Transverse colon (tissue), 4 donors: ENCODE results near the gene TGM4. TPM values are rescaled to one million over a fixed set of nuclear protein-coding genes. Genes with fewer than 3 reads are reported as not detected.

Source experiments
- DNase-seq: peaks from one replicate; pipeline ENCODE4 v3.0.0-alpha.2; 2019
- H3K27ac ChIP-seq, 4 donors: fragments of 200-600 bp; sonication (generic); 2 replicates each; pipeline ENCODE4 v1.5.1; 2016 to 2018; ENCODE audit warnings: inconsistent platforms in 4 of 4
- H3K27me3 ChIP-seq: fragments of 200-600 bp; sonication (generic); 2 replicates; pipeline ENCODE4 v1.5.1; 2017; ENCODE audit warnings: inconsistent platforms
- H3K36me3 ChIP-seq, 4 donors: fragments of 200-600 bp; sonication (generic); 2 replicates each; pipeline ENCODE4 v1.5.1; 2017 to 2019; ENCODE audit warnings: inconsistent platforms in 4 of 4
- H3K4me1 ChIP-seq, 4 donors: fragments of 200-600 bp; sonication (generic); 2 replicates each; pipeline ENCODE4 v1.5.1; 2017 to 2020; ENCODE audit warnings: inconsistent platforms in 4 of 4
- H3K4me3 ChIP-seq, 4 donors: fragments of 200-600 bp; sonication (generic); 1 replicate in 1 of 4; 2 replicates in 3 of 4; pipeline versions ENCODE4 v1.5.1 to v1.6.1; 2017 to 2019; ENCODE audit warnings: inconsistent platforms in 4 of 4
- H3K9me3 ChIP-seq, 2 donors: fragments of 200-600 bp; sonication (generic); 2 replicates each; pipeline ENCODE4 v1.5.1; 2017 to 2019; ENCODE audit warnings: inconsistent platforms in 2 of 2
- EP300 ChIP-seq: sonication (generic); formaldehyde crosslinking; IDR thresholded peaks from one replicate; pipeline ENCODE4 v1.6.1; 2017; ENCODE audit warnings: antibody characterized with exemption, low read depth
- POLR2A ChIP-seq: fragments of 450-650 bp; IDR thresholded peaks from one replicate; pipeline ENCODE4 v1.6.1; 2016; ENCODE audit warnings: antibody characterized with exemption, mild to moderate bottlenecking, moderate library complexity
- POLR2AphosphoS5 ChIP-seq, 3 donors: sonication (generic); formaldehyde crosslinking; IDR thresholded peaks; one replicate each; pipeline ENCODE4 v1.6.1; 2016; ENCODE audit warnings: antibody characterized with exemption in 3 of 3
- WGBS, 2 donors: methylation state at CpG; one replicate each; pipeline ENCODE4 v1.1.5; 2018; ENCODE audit warnings: low coverage in 1 of 2; 5-methylcytosine and 5-hydroxymethylcytosine counted together
- in situ Hi-C, 4 donors: fragments of 200-750 bp; cut with MboI; loops; one replicate each; pipeline versions ENCODE4 v1.15.0 to v1.15.1; 2017; ENCODE audit warnings: low sequenced_read_pairs in 3 of 4, low pct_ligation_motif_present in 1 of 4, low pct_unique_long_range_greater_than_20kb in 1 of 4
- intact Hi-C: fragments of 100-400 bp; cut with DNase I; formaldehyde crosslinking; loops from one replicate; pipeline ENCODE4 v1.15.1; 2023; ENCODE audit warnings: low total_unique reads
- total RNA-seq, 4 donors: library from RNA; depleted of rRNA; stranded (reverse); fragments of >200 nt; gene quantifications; one replicate each; pipeline ENCODE4 v1.1.0, GENCODE V29; 2016
- TF ChIP-seq, protein P1 (sequence below), 5 experiments: fragments of 200-600 bp in 3 of 5; fragments of 450-650 bp in 2 of 5; sonication (generic) in 3 of 5; IDR thresholded peaks; 1 replicate in 2 of 5; 2 replicates in 3 of 5; pipeline ENCODE4 v1.5.1; 2016 to 2017; ENCODE audit warnings: antibody characterized with exemption in 5 of 5, inconsistent platforms in 3 of 5, mild to moderate bottlenecking in 2 of 5, moderate library complexity in 1 of 5

TGM4 gene
- total RNA-seq, 4 donors from 2014 or later = not detected

DNA sequence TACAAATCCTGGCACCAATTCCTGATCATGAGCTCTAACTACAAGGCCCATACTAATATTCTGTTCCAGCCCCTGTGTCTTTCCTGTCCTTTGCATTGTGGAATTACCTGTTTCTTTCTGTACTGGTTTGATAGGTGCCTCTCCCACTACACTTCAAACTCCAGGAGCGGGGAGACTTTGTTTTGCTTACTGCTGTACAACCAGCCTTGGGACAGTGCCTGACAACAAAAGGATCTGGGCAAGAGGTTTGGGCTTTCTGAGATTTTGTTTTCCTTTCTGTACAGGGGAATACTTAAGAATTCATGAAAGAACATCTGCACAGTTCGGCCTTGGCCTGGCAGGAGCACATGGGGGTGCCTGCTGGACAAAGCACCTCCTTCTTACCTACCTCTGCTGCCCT, 56.5 kb downstream of the TGM4 start:
- Histone ChIP-seq H3K4me3 (no peak overlapping the region), H3K27me3 (no peaks in the 10 kb centered on the region), H3K4me1 (no peaks in the 10 kb centered on the region), H3K9me3 (no peaks in the 10 kb centered on the region), H3K36me3 (peaks cover 0 to 45% (median 13%) of the 10 kb centered on the region in 4 donors), H3K27ac (no peak overlapping the region)
- 100% methylated on average over 2 of the region's 2 CpGs; no CpG with 5 or more reads in 1 of the 2 donors for WGBS, 2 donors
- TF ChIP-seq, protein P1, sequence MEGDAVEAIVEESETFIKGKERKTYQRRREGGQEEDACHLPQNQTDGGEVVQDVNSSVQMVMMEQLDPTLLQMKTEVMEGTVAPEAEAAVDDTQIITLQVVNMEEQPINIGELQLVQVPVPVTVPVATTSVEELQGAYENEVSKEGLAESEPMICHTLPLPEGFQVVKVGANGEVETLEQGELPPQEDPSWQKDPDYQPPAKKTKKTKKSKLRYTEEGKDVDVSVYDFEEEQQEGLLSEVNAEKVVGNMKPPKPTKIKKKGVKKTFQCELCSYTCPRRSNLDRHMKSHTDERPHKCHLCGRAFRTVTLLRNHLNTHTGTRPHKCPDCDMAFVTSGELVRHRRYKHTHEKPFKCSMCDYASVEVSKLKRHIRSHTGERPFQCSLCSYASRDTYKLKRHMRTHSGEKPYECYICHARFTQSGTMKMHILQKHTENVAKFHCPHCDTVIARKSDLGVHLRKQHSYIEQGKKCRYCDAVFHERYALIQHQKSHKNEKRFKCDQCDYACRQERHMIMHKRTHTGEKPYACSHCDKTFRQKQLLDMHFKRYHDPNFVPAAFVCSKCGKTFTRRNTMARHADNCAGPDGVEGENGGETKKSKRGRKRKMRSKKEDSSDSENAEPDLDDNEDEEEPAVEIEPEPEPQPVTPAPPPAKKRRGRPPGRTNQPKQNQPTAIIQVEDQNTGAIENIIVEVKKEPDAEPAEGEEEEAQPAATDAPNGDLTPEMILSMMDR (IDR thresholded peaks at IDR 0.05) = no peak
- no peak for TF ChIP-seq EP300
- no peak for TF ChIP-seq POLR2A
- TF ChIP-seq POLR2AphosphoS5 (IDR thresholded peaks at IDR 0.05) = no peak
- DNase-seq = no peak
- intact Hi-C loops (no loop called here), in situ Hi-C loops (no loop called here)

DNA sequence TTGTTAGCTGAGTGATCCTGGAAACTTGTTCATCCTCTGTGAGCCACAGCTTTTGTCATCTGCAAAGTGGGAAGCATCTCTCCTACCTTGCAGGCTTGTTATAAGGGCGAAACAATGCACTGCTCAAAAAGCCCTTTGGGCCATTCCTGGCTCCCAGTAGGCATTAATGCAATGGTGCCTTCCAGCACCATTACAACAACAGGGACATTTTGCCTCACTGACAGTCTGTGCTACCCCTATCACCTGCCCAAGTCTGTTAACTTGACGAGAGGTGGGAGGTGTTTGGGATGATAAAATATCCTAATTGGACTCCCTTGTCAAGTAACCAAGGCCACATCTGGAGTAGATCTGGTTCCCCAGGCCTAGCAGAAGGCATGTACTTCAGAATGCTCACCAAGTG, 57.4 kb downstream of the TGM4 start:
- H3K27me3 ChIP-seq = no peaks in the 10 kb centered on the region
- H3K4me3 ChIP-seq = no peak overlapping the region
- peaks cover 0 to 36% (median 12%) of the 10 kb centered on the region in 4 donors for H3K36me3 ChIP-seq
- no peaks in the 10 kb centered on the region for H3K4me1 ChIP-seq
- WGBS, 2 donors = 85% methylated on average over 2 of the region's 2 CpGs; no CpG with 5 or more reads in 1 of the 2 donors
- no peak for DNase-seq
- TF ChIP-seq POLR2AphosphoS5 (IDR thresholded peaks at IDR 0.05) (no peak), EP300 (no peak), POLR2A (no peak)
- intact Hi-C loops = no loop called here
- in situ Hi-C loops = no loop called here
- H3K27ac ChIP-seq = no peak overlapping the region
- H3K9me3 ChIP-seq = no peaks in the 10 kb centered on the region

DNA sequence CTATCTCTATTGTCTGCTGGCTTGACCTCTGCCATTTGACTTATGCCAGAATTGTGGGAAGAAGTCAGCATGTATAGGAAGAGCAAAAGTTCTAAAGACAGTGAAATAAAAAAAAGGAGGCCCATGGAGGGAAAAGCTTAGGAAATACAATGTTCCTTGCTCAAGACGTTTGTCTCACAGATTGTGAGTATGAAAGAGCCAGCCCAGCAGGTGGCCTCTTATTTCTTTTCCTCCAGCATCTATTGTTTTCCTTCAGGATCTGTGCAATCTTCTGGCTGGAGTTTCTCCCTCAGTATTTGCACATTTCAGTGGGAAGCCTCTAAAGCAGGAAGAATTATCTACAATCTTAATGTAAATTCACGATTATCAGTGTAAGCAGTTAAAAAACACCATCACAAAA, 57.9 kb downstream of the TGM4 start:
- H3K4me1 ChIP-seq = no peaks in the 10 kb centered on the region
- TF ChIP-seq, protein P1 (IDR thresholded peaks at IDR 0.05) = no peak
- TF ChIP-seq POLR2A (no peak), POLR2AphosphoS5 (IDR thresholded peaks at IDR 0.05) (no peak)
- no peaks in the 10 kb centered on the region for H3K27me3 ChIP-seq
- H3K27ac ChIP-seq = no peak overlapping the region
- intact Hi-C loops (no loop called here), in situ Hi-C loops (no loop called here)
- 71% methylated on average over 2 of the region's 2 CpGs for WGBS, 2 donors
- no peaks in the 10 kb centered on the region for H3K9me3 ChIP-seq
- DNase-seq = no peak
- no peak overlapping the region for H3K4me3 ChIP-seq
- H3K36me3 ChIP-seq = peaks cover 0 to 31% (median 10%) of the 10 kb centered on the region in 4 donors

DNA sequence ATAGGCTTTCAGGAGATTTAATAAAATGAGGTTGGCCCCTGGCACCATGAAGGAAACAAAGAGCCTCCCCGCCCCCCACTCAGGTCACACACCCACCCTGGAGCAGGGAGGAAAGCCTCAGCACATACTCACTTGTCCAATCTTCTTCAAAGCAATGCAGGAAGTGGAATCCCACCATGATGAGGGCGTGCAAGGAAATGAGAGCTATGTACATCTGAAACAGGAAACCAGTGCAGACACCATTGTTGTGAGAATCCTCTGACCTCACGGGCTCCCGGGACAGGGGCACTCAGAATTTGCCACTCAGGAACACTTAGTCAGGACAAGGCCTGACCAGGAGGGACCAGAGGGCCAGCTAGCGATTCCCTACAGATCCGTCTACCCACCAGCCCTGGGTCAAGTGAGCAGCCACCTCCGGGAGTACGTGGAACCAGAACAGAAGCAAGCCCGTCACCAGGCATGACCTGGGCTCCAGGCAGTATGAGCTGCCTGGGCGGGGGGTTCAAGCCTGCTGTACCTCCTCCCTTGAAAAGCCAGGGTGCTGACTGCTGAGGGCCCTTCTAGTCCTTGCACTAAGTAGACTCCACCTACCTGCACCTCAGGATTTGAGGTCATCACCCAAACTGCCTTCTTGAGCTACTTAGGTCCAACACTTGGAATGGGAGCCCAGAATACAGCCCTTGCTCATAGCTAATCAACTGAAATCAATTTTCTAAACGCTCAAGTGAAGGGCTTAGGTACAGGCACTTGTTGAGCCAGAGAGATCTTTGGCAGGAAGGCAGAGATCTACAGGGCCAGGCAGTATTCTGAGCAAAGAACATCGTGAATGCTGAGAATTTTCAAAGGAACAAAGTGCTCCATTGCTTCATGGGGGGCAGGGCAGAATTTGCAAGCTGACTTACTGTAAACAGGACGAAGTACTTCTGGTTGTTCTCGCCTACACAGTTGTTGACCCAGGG, 58.9 kb downstream of the TGM4 start:
- peaks cover 0 to 34% (median 11%) of the 10 kb centered on the region in 4 donors for H3K36me3 ChIP-seq
- no peak for DNase-seq
- no peak overlapping the region for H3K4me3 ChIP-seq
- 90 to 100% methylated on average over 2 to 14 of the region's 14 CpGs for WGBS, 2 donors
- no peak overlapping the region for H3K27ac ChIP-seq
- intact Hi-C loops (no loop called here), in situ Hi-C loops (no loop called here)
- H3K27me3 ChIP-seq = no peaks in the 10 kb centered on the region
- TF ChIP-seq POLR2AphosphoS5 (IDR thresholded peaks at IDR 0.05) = no peak
- no peak for TF ChIP-seq POLR2A
- TF ChIP-seq, protein P1 (IDR thresholded peaks at IDR 0.05) = no peak
- TF ChIP-seq EP300 = no peak
- H3K9me3 ChIP-seq = no peaks in the 10 kb centered on the region
- no peaks in the 10 kb centered on the region for H3K4me1 ChIP-seq
